K562 (cell line): ENCODE data around the gene ERGIC1. TPM values are rescaled to one million over a fixed set of nuclear protein-coding genes. Genes with fewer than 3 reads are reported as not detected.

Source experiments
- CHD7 ChIP-seq: fragments of 200-600 bp; sonication (generic); IDR thresholded peaks from one replicate; pipeline ENCODE4 v1.6.1; 2012; ENCODE audit warnings: mild to moderate bottlenecking, low read depth, low read length, inconsistent platforms
- MYBL2 ChIP-seq, 2 experiments: fragments of 450-650 bp in 1 of 2; sonication (generic) in 1 of 2; formaldehyde crosslinking in 1 of 2; IDR thresholded peaks; 2 replicates each; pipeline versions ENCODE4 v1.6.1 to v1.8.1; 2017 to 2022; ENCODE audit warnings: borderline replicate concordance in 1 of 2, inconsistent platforms in 1 of 2, low read depth in 1 of 2, mild to moderate bottlenecking in 1 of 2, missing genetic modification reagents in 1 of 2, moderate library complexity in 1 of 2
- MYC ChIP-seq, 2 experiments: fragments of 250-450 bp in 1 of 2; sonication (Bioruptor Pico) in 1 of 2; IDR thresholded peaks; 2 replicates each; pipeline versions ENCODE4 v1.5.1 to v1.6.1; 2012 to 2021; ENCODE audit warnings: low read depth in 2 of 2, borderline replicate concordance in 1 of 2, improper control_type of control experiment in 1 of 2, low read length in 1 of 2, mild to moderate bottlenecking in 1 of 2, moderate library complexity in 1 of 2
- PATZ1 ChIP-seq: fragments of 250-450 bp; sonication (Bioruptor Pico); IDR thresholded peaks from 2 replicates; pipeline ENCODE4 v1.5.0; 2020; ENCODE audit warnings: mild to moderate bottlenecking, borderline replicate concordance
- PHF8 ChIP-seq: fragments of 200-600 bp; sonication (generic); IDR thresholded peaks from 2 replicates; pipeline ENCODE4 v1.6.1; 2012; ENCODE audit warnings: mixed run types, mild to moderate bottlenecking, inconsistent platforms, low read length, moderate library complexity, borderline replicate concordance
- ZBTB49 ChIP-seq: sonication (generic); formaldehyde crosslinking; IDR thresholded peaks from 2 replicates; pipeline ENCODE4 v1.8.0; 2022; ENCODE audit warnings: missing genetic modification reagents, mild to moderate bottlenecking, borderline replicate concordance
- ZNF175 ChIP-seq: fragments of 200-800 bp; sonication (Bioruptor generic); IDR thresholded peaks from 2 replicates; pipeline ENCODE4 v1.6.1; 2016; ENCODE audit warnings: low read depth, mild to moderate bottlenecking, missing genetic modification characterization, missing compliant biosample characterization
- ZNF224 ChIP-seq: sonication (generic); formaldehyde crosslinking; IDR thresholded peaks from 2 replicates; pipeline ENCODE4 v1.8.0; 2022; ENCODE audit warnings: mild to moderate bottlenecking, missing genetic modification reagents
- polyA plus RNA-seq, 8 experiments: library from polyadenylated mRNA; depleted of rRNA in 4 of 8; stranded (reverse) in 5 of 8; unstranded in 3 of 8; fragments of >200 nt; fragmentation: Nextera tagmentation in 2 of 8; fragmentation: Illumina TruSeq in 1 of 8; extraction: Ambion mirVana in 2 of 8; extraction: Trizol in 1 of 8; gene quantifications; 2 replicates each; pipeline versions ENCODE4 v1.2.1 to v1.2.3, GENCODE V29; 2011 to 2014; ENCODE audit warnings: inconsistent platforms in 1 of 8, missing spikeins in 1 of 8
- total RNA-seq, 7 experiments: library from RNA; depleted of rRNA in 6 of 7; stranded (reverse); fragments of >200 nt in 6 of 7; fragmentation: Illumina TruSeq in 2 of 7; extraction: Trizol in 2 of 7; gene quantifications; 2 replicates each; pipeline versions ENCODE4 v1.2.1 to v1.2.3, GENCODE V29; 2011 to 2021; ENCODE audit warnings: low replicate concordance in 1 of 7

Gene ERGIC1
- total and polyA plus RNA-seq, 9 of the 15 experiments (the other 6 are each of a cell fraction or from before 2014, with no cell fraction given): 5.5 to 68.4 (median 36.4) TPM

GRCh38 chr5:172806897-172807672, 27.0 kb upstream of the ERGIC1 start (continued):
- TF ChIP-seq CHD7 (no peak), MYC (IDR thresholded peaks at IDR 0.05; ENCODE audit: low read depth, low read length) (peak; percentile 62), MYC (CRISPR knock-in tag; IDR thresholded peaks at IDR 0.05; ENCODE audit: borderline replicate concordance, low read depth) (no peak), ZNF175 (peak; percentile 86; the same call in 1 of the 2 replicates), ZNF224 (no peak), PATZ1 (CRISPR knock-in tag) (no peak), PHF8 (peak; percentile 38; the same call in 1 of the 2 replicates), MYBL2 (IDR thresholded peaks at IDR 0.05; ENCODE audit: low read depth) (no peak), MYBL2 (CRISPR knock-in tag; IDR thresholded peaks at IDR 0.05; ENCODE audit: borderline replicate concordance) (no peak), ZBTB49 (no peak)
